Thoracic aorta (tissue), 2 donors: ENCODE measurements around the gene NUDT8. TPM values are rescaled to one million over a fixed set of nuclear protein-coding genes. Genes with fewer than 3 reads are reported as not detected.

Experiments used
- ATAC-seq: fragments of 150-250 bp; one replicate; pipeline ENCODE4 v1.8.0; 2017; ENCODE audit warnings: low read depth; ENCODE audit not compliant: insufficient number of reproducible peaks, low FRiP score
- DNase-seq: peaks from one replicate; pipeline ENCODE4 v3.0.0-alpha.2; 2020; ENCODE audit warnings: low spot score
- H3K27ac ChIP-seq, 2 donors: fragments of 200-600 bp; sonication (generic); 1 replicate in 1 of 2; 2 replicates in 1 of 2; pipeline ENCODE4 v1.5.1; 2016; ENCODE audit warnings: mild to moderate bottlenecking in 2 of 2, moderate library complexity in 2 of 2
- H3K27me3 ChIP-seq: fragments of 200-600 bp; sonication (generic); replicated peaks from 2 replicates; pipeline ENCODE4 v1.6.0; 2016; ENCODE audit warnings: mild to moderate bottlenecking; ENCODE audit not compliant: insufficient read depth
- H3K36me3 ChIP-seq: fragments of 200-600 bp; sonication (generic); one replicate; pipeline ENCODE4 v1.5.1; 2016
- H3K4me1 ChIP-seq, 2 donors: fragments of 200-600 bp; sonication (generic); 1 replicate in 1 of 2; 2 replicates in 1 of 2; pipeline versions ENCODE4 v1.5.1 to v1.6.0; 2016; ENCODE audit warnings: low read depth in 2 of 2, mild to moderate bottlenecking in 1 of 2; ENCODE audit not compliant: control insufficient read depth in 1 of 2
- H3K4me3 ChIP-seq: fragments of 200-600 bp; sonication (generic); 2 replicates; pipeline ENCODE4 v1.5.1; 2016; ENCODE audit warnings: mild to moderate bottlenecking
- H3K9me3 ChIP-seq: fragments of 200-600 bp; sonication (generic); 2 replicates; pipeline ENCODE4 v1.5.1; 2016
- CTCF ChIP-seq: fragments of 200-600 bp; sonication (generic); IDR thresholded peaks from one replicate; pipeline ENCODE4 v1.5.1; 2019; ENCODE audit warnings: antibody characterized with exemption
- total RNA-seq, 2 donors: library from RNA; depleted of rRNA; stranded (reverse); fragments of >200 nt; gene quantifications; one replicate each; pipeline versions ENCODE4 v1.1.0 to v1.2.3, GENCODE V29; 2016

The NUDT8 gene
- total RNA-seq, 2 donors from 2014 or later, result 5.7 to 6.1 TPM

- no peaks in the 10 kb centered on the region for H3K27me3 ChIP-seq
- H3K27ac ChIP-seq, result no peak overlapping the region
- H3K4me1 ChIP-seq, result peaks cover 5 to 17% of the 10 kb centered on the region in 2 donors
- no peaks in the 10 kb centered on the region for H3K36me3 ChIP-seq
- ATAC-seq (no peak), DNase-seq (no peak)
- H3K9me3 ChIP-seq, result no peaks in the 10 kb centered on the region
- TF ChIP-seq CTCF, result no peak
- no peak overlapping the region for H3K4me3 ChIP-seq
These were observed 4.1 kb upstream of the NUDT8 start for GRCh38 chr11:67633758-67634365.

GRCh38 chr11:67632982-67633755, 3.4 kb upstream of the NUDT8 start:
- no peak for TF ChIP-seq CTCF
- ATAC-seq, result no peak
- no peak for DNase-seq
- Histone ChIP-seq H3K27me3 (no peaks in the 10 kb centered on the region), H3K4me3 (no peak overlapping the region), H3K27ac (no peak overlapping the region), H3K9me3 (no peaks in the 10 kb centered on the region), H3K36me3 (no peaks in the 10 kb centered on the region), H3K4me1 (peaks cover 5 to 22% of the 10 kb centered on the region in 2 donors)

GRCh38 chr11:67632175-67632981, 2.6 kb upstream of the NUDT8 start:
- ATAC-seq (no peak), DNase-seq (no peak)
- no peak for TF ChIP-seq CTCF

GRCh38 chr11:67631853-67632174, 2.1 kb upstream of the NUDT8 start:
- TF ChIP-seq CTCF, result no peak
- DNase-seq (no peak), ATAC-seq (no peak)

More at GRCh38 chr11:67632175-67632981, 2.6 kb upstream of the NUDT8 start:
- Histone ChIP-seq H3K4me1 (peaks cover 5 to 22% of the 10 kb centered on the region in 2 donors), H3K27me3 (no peaks in the 10 kb centered on the region), H3K36me3 (no peaks in the 10 kb centered on the region), H3K4me3 (no peak overlapping the region), H3K27ac (no peak overlapping the region), H3K9me3 (no peaks in the 10 kb centered on the region)

GRCh38 chr11:67631411-67631810, 1.7 kb upstream of the NUDT8 start:
- H3K9me3 ChIP-seq, result no peaks in the 10 kb centered on the region
- H3K27me3 ChIP-seq, result no peaks in the 10 kb centered on the region
- no peak overlapping the region for H3K4me3 ChIP-seq
- no peak for ATAC-seq
- no peak for DNase-seq
- H3K36me3 ChIP-seq, result no peaks in the 10 kb centered on the region
- H3K4me1 ChIP-seq, result peaks cover 5 to 22% of the 10 kb centered on the region in 2 donors
- H3K27ac ChIP-seq, result peak overlapping the region in 1 of 2 donors; percentile 91
- TF ChIP-seq CTCF, result no peak

More at GRCh38 chr11:67631853-67632174, 2.1 kb upstream of the NUDT8 start:
- Histone ChIP-seq H3K36me3 (no peaks in the 10 kb centered on the region), H3K4me3 (no peak overlapping the region), H3K27ac (no peak overlapping the region), H3K9me3 (no peaks in the 10 kb centered on the region), H3K27me3 (no peaks in the 10 kb centered on the region), H3K4me1 (peaks cover 5 to 22% of the 10 kb centered on the region in 2 donors)
